Peyer's patch (tissue), 4 donors: Measurements from ENCODE around the gene USO1. TPM values are rescaled to one million over a fixed set of nuclear protein-coding genes. Genes with fewer than 3 reads are reported as not detected.
A peak's percentile ranks its signal among the peaks of the same experiment; 100 is the strongest.
"Not testable (repeated sequence)": the region's sequence is repeated elsewhere in the genome, so short reads cannot be mapped to it uniquely, and the experiment has no call there.

Experiments
- DNase-seq, 3 donors: peaks; one replicate each; pipeline ENCODE4 v3.0.0-alpha.2; 2017 to 2019
- H3K27ac ChIP-seq, 4 donors: fragments of 200-600 bp; sonication (generic); one replicate each; pipeline ENCODE4 v1.5.1; 2016 to 2019
- H3K27me3 ChIP-seq, 2 donors: fragments of 200-600 bp; sonication (generic); one replicate each; pipeline ENCODE4 v1.5.1; 2019
- H3K36me3 ChIP-seq, 3 donors: fragments of 200-600 bp; sonication (generic); one replicate each; pipeline ENCODE4 v1.5.1; 2016 to 2019
- H3K4me1 ChIP-seq, 4 donors: fragments of 200-600 bp; sonication (generic); one replicate each; pipeline ENCODE4 v1.5.1; 2016 to 2019
- H3K4me3 ChIP-seq, 4 donors: fragments of 200-600 bp; sonication (generic); 1 replicate in 3 of 4; 2 replicates in 1 of 4; pipeline ENCODE4 v1.5.1; 2016 to 2019; ENCODE audit warnings: mild to moderate bottlenecking in 1 of 4
- H3K9me3 ChIP-seq, 4 donors: fragments of 200-600 bp; sonication (generic); one replicate each; pipeline ENCODE4 v1.5.1; 2016 to 2019; ENCODE audit warnings: mild to moderate bottlenecking in 1 of 4
- POLR2A ChIP-seq, 2 donors: fragments of 450-650 bp; IDR thresholded peaks; one replicate each; pipeline ENCODE4 v1.5.1; 2017; ENCODE audit warnings: antibody characterized with exemption in 2 of 2, mild to moderate bottlenecking in 2 of 2, moderate library complexity in 2 of 2
- total RNA-seq, 4 donors: library from RNA; depleted of rRNA; stranded (reverse); fragments of >200 nt; gene quantifications; one replicate each; pipeline ENCODE4 v1.1.0, GENCODE V29; 2016
- TF ChIP-seq, protein P1 (sequence below), 6 experiments: fragments of 450-650 bp in 4 of 6; fragments of 200-600 bp in 2 of 6; sonication (generic) in 1 of 6; IDR thresholded peaks; one replicate each; pipeline ENCODE4 v1.5.1; 2017 to 2019; ENCODE audit warnings: antibody characterized with exemption in 6 of 6, mild to moderate bottlenecking in 3 of 6, moderate library complexity in 1 of 6

Gene USO1
- total RNA-seq, 4 donors from 2014 or later: 34.5 to 106 (median 48.2) TPM

DNA sequence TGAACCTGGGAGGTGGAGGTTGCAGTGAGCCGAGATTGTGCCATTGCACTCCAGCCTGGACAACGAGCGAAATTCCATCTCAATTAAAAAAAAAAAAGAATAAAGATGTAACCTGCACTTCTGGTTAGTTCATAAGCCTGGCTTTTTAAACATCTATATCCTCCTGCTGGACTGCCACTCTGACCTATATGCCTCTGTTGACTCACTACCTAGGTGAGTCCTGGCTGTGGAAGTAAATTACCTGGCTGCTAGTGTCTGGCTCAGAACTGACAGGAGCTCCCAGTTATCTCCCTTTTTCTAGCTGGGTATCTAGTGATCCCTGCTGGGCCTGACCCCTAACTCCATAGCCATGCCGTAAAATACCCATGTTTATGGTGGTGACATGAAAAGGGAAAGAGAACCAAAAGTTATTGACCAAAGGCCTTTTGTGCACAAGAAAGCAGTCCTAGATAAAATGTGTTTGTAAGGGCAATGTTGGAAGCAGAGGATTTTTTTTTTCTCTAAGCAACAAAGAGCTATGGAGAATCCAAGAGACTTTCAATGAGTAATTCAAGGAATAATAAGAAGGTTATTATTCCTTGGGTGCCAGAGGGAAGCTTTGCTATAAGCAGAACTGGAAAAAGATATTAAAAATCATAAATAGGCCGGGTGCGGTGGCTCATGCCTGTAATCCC lies 40.8 kb upstream of the USO1 start:
- Histone ChIP-seq H3K36me3 (no peaks in the 10 kb centered on the region), H3K4me3 (no peak overlapping the region), H3K27me3 (no peaks in the 10 kb centered on the region), H3K27ac (no peak overlapping the region), H3K4me1 (no peaks in the 10 kb centered on the region), H3K9me3 (no peaks in the 10 kb centered on the region)
- DNase-seq: no peak
- no peak for TF ChIP-seq POLR2A (IDR thresholded peaks at IDR 0.05)
- TF ChIP-seq, protein P1, sequence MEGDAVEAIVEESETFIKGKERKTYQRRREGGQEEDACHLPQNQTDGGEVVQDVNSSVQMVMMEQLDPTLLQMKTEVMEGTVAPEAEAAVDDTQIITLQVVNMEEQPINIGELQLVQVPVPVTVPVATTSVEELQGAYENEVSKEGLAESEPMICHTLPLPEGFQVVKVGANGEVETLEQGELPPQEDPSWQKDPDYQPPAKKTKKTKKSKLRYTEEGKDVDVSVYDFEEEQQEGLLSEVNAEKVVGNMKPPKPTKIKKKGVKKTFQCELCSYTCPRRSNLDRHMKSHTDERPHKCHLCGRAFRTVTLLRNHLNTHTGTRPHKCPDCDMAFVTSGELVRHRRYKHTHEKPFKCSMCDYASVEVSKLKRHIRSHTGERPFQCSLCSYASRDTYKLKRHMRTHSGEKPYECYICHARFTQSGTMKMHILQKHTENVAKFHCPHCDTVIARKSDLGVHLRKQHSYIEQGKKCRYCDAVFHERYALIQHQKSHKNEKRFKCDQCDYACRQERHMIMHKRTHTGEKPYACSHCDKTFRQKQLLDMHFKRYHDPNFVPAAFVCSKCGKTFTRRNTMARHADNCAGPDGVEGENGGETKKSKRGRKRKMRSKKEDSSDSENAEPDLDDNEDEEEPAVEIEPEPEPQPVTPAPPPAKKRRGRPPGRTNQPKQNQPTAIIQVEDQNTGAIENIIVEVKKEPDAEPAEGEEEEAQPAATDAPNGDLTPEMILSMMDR (IDR thresholded peaks at IDR 0.05): no peak

DNA sequence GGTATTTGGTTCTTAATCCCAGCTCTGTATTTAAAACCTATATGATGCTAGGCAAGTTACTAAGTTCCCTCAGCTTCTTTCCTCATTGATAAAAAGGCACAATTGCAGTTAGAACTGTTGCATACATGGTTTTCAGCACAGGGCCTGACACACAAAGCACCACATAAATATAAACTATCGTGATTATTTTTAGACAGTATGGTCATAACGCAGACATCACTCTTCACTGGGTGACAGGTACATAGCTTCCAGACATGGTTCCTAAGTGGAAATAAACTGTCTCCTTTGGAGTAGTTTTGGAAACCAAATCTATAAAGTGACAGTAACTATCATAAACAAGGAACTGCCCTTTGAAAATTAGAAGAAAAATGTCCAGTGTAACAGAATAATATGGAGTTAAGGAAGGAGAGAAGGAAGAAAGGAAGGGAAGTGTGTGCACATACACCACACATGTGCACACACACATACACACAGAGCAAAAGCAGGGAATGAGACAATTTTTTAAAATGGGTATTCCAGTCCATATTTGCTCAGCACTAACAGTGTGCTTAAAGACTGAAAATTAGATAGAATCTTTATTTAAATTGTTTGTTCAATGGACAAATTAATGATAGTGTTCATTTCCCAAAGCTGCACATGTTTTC lies 38.7 kb upstream of the USO1 start:
- Histone ChIP-seq H3K9me3 (no peaks in the 10 kb centered on the region), H3K27ac (no peak overlapping the region), H3K4me1 (no peaks in the 10 kb centered on the region), H3K36me3 (no peaks in the 10 kb centered on the region), H3K4me3 (no peak overlapping the region), H3K27me3 (no peaks in the 10 kb centered on the region)
- no peak for DNase-seq
- TF ChIP-seq, protein P1 (IDR thresholded peaks at IDR 0.05): no peak
- TF ChIP-seq POLR2A (IDR thresholded peaks at IDR 0.05): no peak

DNA sequence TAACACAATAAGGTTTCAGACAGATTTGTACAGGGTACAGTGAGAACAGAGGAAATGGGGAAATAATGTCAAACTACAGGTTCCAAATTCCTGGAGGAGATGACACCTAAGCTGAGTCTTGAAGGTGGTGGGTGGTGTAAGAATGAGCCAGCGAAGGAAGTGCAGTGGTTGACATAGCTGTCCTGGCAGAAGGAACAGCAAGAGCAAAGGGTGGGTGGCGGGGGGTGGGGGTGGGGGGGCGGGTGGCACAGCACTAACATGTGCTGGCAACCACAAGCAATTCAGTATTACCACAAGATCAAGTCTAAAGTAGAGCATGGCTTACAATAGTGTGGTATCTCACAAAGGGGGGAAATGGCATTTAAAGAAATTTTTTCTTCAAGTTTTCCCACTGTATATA lies 38.0 kb upstream of the USO1 start:
- Histone ChIP-seq H3K4me3 (no peak overlapping the region), H3K4me1 (no peaks in the 10 kb centered on the region), H3K36me3 (no peaks in the 10 kb centered on the region), H3K27ac (no peak overlapping the region), H3K9me3 (no peaks in the 10 kb centered on the region), H3K27me3 (no peaks in the 10 kb centered on the region)
- TF ChIP-seq, protein P1 (IDR thresholded peaks at IDR 0.05): no peak
- no peak for TF ChIP-seq POLR2A (IDR thresholded peaks at IDR 0.05)
- no peak for DNase-seq

DNA sequence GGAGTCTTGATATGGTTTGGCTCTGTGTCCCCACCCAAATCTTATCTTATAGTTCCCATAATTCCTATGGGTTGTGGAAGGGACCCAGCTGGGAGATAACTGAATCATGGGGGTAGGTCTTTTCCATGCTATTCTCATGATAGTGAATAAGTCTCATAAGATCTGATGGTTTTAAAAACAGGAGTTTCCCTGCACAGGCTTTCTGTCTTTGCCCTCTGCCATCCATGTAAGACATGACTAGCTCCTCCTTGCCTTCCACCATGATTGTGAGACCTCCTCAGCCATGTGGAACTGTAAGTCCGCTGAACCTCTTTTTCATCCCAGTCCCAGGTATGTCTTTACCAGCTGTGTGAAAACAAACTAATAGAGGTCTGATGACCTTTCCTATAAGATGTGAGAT lies 37.3 kb upstream of the USO1 start:
- H3K36me3 ChIP-seq, H3K4me1 ChIP-seq: not testable (repeated sequence)

DNA sequence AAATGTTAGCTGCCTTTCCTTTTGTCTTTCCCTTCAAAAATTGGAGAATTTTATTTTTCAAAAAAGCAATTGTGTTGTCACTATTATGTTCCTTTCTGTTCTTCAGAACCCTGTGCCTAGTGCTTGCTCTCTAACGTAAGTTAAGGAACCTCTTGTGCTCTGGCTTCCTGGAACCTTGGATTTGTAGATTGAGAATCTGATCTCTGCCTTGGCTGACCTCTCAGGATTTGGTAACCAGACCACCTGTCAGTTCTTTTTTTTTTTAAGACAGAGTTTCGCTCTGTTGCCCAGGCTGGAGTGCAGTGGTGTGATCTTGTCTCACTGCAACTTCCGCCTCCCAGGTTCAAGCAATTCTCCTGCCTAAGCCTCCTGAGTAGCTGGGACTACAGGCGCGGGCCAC lies 32.3 kb upstream of the USO1 start:
- peaks cover 0 to 13% (median 0%) of the 10 kb centered on the region in 4 donors for H3K4me1 ChIP-seq
- not testable (repeated sequence) for H3K27ac ChIP-seq, H3K4me3 ChIP-seq, H3K9me3 ChIP-seq, H3K27me3 ChIP-seq, DNase-seq, H3K36me3 ChIP-seq

More for the DNA sequence above, 37.3 kb upstream of the USO1 start:
- not testable (repeated sequence) for H3K9me3 ChIP-seq, DNase-seq, H3K4me3 ChIP-seq, H3K27me3 ChIP-seq, H3K27ac ChIP-seq

DNA sequence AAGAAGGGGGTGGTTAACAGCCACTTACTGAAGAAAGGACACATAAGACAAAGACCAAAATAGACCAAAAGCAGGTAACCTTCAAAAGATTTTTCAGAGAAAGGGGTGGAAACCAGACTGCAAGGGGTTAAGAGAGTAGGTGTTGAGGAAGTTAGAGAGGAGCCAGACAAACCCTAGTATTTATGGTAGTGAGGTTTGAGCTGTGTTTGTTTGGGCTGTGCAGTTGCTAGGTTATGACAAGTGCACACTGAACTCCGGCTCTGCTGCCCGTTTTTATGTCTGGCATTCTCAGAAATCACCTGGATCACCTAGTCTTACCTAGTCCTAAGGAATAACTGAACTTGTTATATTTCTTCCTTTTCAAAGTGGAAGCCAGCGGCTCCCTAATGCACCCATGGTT lies 28.3 kb upstream of the USO1 start:
- peak overlapping the region in 2 of 4 donors; percentile 13 to 25 for H3K27ac ChIP-seq
- no peak for TF ChIP-seq POLR2A (IDR thresholded peaks at IDR 0.05)
- TF ChIP-seq, protein P1 (IDR thresholded peaks at IDR 0.05): no peak

More for the DNA sequence above, 28.3 kb upstream of the USO1 start:
- Histone ChIP-seq H3K4me1 (peaks cover 0 to 13% (median 2%) of the 10 kb centered on the region in 4 donors), H3K36me3 (no peaks in the 10 kb centered on the region), H3K4me3 (no peak overlapping the region), H3K9me3 (no peaks in the 10 kb centered on the region), H3K27me3 (no peaks in the 10 kb centered on the region)
- DNase-seq: no peak
